Coronary artery (tissue), 2 donors: Measurements from ENCODE around the gene RNF167.

Experiments used
- DNase-seq: peaks from one replicate; pipeline ENCODE4 v3.0.0-alpha.2; 2017; ENCODE audit warnings: low spot score
- H3K27ac ChIP-seq, 2 donors: fragments of 200-600 bp; sonication (generic); one replicate each; pipeline ENCODE4 v1.5.1; 2016 to 2019
- H3K4me3 ChIP-seq: fragments of 200-600 bp; sonication (generic); 2 replicates; pipeline ENCODE4 v1.5.1; 2016; ENCODE audit warnings: mild to moderate bottlenecking, moderate library complexity
- TF ChIP-seq, protein P1 (sequence below): fragments of 200-600 bp; sonication (generic); IDR thresholded peaks from one replicate; pipeline ENCODE4 v1.5.1; 2019; ENCODE audit warnings: antibody characterized with exemption

RNF167 gene

DNA sequence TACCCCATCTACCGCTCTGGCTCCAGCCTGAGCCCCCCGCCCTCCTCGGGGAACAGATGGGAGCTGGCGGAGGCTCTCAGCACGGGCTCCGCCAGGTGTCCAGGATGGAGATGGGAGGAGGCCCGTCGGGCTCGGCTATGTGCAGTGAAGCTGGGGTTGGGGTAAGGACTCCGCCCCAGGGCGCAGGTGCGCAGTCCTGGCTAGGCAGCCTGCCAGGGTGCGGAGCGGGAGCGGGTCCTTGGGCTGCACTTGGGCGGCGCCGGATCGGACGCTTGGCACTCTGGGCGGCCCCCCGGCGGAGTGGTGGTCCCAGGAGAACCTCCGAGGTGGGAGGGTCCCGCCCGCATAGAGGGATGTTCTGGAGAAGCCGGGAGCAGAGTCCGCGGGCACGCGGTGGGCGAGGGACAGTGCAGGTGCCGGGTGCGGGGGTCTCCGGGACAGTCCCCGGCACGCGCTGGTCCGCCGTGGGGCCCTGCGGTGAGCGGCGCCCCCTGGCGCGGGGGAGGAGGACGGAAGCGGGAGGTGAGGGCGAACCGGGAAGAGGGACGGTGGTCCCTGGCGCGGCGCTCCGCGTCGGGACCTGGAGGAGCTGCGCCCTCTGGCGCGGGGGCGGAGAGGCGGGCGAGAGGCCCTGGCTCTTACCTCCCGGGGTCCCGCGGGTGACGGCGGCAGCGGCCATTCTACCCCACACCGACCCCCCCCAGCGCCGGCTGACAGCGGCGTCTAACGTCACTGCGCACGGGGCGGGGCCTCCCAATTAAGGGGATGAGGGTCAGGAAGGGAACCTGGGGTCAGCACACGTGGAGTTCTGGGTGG, 47.1 kb downstream of the RNF167 start, which contains the start of gene CAMTA2:
TSS of gene CAMTA2 (minus strand) at position 725 of the 816 bp plus-strand sequence. CDS start 1,453 bp downstream, outside the sequence.
- Histone ChIP-seq H3K4me3 (peak within 1 kb of the TSS; percentile 99), H3K27ac (peak within 1 kb of the TSS; percentile 86 to 98)
- TF ChIP-seq, protein P1, sequence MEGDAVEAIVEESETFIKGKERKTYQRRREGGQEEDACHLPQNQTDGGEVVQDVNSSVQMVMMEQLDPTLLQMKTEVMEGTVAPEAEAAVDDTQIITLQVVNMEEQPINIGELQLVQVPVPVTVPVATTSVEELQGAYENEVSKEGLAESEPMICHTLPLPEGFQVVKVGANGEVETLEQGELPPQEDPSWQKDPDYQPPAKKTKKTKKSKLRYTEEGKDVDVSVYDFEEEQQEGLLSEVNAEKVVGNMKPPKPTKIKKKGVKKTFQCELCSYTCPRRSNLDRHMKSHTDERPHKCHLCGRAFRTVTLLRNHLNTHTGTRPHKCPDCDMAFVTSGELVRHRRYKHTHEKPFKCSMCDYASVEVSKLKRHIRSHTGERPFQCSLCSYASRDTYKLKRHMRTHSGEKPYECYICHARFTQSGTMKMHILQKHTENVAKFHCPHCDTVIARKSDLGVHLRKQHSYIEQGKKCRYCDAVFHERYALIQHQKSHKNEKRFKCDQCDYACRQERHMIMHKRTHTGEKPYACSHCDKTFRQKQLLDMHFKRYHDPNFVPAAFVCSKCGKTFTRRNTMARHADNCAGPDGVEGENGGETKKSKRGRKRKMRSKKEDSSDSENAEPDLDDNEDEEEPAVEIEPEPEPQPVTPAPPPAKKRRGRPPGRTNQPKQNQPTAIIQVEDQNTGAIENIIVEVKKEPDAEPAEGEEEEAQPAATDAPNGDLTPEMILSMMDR, result peak; percentile 88
- peak; percentile 94 for DNase-seq

DNA sequence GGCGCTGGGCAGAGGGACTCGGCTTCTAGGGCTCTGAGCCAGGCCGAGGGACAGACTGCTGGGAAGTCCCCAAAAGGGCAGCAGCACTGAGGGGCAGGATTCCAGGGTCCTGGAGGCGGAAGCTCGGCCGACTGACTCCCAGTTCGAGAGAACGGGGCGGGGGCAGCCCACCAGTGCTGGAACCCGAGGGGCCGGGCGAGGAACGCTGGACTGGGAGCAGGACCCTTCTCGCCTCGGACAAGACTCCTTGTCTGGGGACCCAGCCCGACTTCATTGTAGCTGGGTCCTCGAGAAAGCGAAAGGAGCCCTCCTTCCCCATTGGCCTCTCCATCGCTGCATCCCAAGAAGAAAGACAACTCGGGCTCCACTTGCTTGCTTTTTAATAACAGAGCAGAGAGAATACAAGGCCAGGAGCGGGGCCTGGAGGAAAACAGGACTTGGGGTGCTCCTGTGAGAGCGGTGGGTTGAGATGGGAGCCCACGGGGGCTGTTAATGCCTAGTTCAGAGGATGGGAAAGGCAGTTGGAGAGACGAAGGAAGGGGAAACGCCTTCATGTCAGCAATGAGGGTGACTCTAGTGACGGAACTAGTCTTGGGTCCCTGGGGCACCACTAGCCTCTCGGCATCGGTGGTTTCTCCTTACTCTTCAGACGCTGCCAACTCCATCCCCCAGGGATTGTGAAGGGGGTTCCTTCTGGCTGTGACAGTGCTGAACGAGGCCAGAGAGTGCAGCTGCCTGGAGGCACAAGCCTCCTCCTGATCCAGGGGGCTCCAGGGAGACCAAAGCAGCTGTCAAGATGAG, 47.9 kb downstream of the RNF167 start:
- TF ChIP-seq, protein P1, result no peak
- H3K27ac ChIP-seq, result peak overlapping the region; percentile 86 to 98
- peak overlapping the region; percentile 99 for H3K4me3 ChIP-seq
- DNase-seq, result peak; percentile 75

DNA sequence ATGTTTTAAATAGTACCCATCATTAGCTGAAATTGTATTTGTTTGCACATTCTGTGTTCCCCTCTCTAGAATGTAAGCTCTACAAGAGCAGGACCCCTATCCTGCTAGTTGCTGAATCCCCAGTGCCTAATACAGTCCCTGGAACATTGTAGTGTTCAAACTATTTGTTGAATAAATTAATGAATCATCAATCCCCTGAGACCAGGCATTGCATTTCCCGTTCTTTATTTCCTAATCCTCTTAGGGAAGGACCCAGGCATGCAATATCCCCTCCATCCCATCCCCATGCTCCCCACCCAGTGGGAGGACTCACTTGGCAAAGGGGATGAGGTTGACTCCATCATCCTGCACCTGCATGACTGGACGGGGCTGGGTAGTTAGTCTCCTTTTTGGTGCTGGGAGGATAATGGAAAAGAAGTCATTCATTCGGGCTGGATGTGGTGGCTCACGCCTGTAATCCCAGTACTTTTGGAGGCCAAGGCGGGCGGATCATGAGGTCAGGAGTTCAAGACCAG, 54.1 kb downstream of the RNF167 start:
- DNase-seq, result no peak
- H3K4me3 ChIP-seq, result no peak overlapping the region
- H3K27ac ChIP-seq, result no peak overlapping the region
- TF ChIP-seq, protein P1, result no peak
